Epithelial cell of esophagus (primary cell): ENCODE results near the gene NAA38.

Experiments used
- DNase-seq: peaks from one replicate; pipeline ENCODE4 v3.0.0; 2010; ENCODE audit warnings: low read depth
- H3K4me3 ChIP-seq: 2 replicates; pipeline ENCODE4 v1.5.1; 2011; ENCODE audit warnings: mild to moderate bottlenecking, low read length, control low read depth
- CTCF ChIP-seq: IDR thresholded peaks from 2 replicates; pipeline ENCODE4 v1.5.1; 2011; ENCODE audit warnings: low read depth, mild to moderate bottlenecking, low read length, control low read depth, inconsistent platforms; ENCODE audit not compliant: insufficient read depth; ENCODE audit errors: missing control alignments

Gene NAA38

GRCh38 chr17:7856011-7856810 is 1.1 kb downstream of the NAA38 start:
- peak; percentile 32 for DNase-seq
- H3K4me3 ChIP-seq: peak overlapping the region; percentile 73
- no peak for TF ChIP-seq CTCF

GRCh38 chr17:7855660-7856010 is 1.7 kb downstream of the NAA38 start:
- TF ChIP-seq CTCF: no peak
- no peak overlapping the region for H3K4me3 ChIP-seq

GRCh38 chr17:7854851-7855659 is 2.3 kb downstream of the NAA38 start, which contains the start of gene TMEM88:
Gene TMEM88 (plus strand): TSS chr17:7855066. CDS start chr17:7855075, 9 bp downstream.
- no peak within 1 kb of the TSS for H3K4me3 ChIP-seq
- DNase-seq: no peak
- no peak for TF ChIP-seq CTCF

More at GRCh38 chr17:7855660-7856010, 1.7 kb downstream of the NAA38 start:
- DNase-seq: no peak

GRCh38 chr17:7854078-7854777 is 3.1 kb downstream of the NAA38 start:
- no peak for TF ChIP-seq CTCF
- no peak for DNase-seq
- H3K4me3 ChIP-seq: no peak overlapping the region

GRCh38 chr17:7853691-7854038 is 3.7 kb downstream of the NAA38 start:
- no peak for DNase-seq
- no peak overlapping the region for H3K4me3 ChIP-seq
- TF ChIP-seq CTCF: no peak

GRCh38 chr17:7852919-7853690 is 4.3 kb downstream of the NAA38 start:
- no peak for TF ChIP-seq CTCF
- no peak overlapping the region for H3K4me3 ChIP-seq
- DNase-seq: no peak
